Measurements from ENCODE around the gene GDPGP1.
"Not testable (repeated sequence)": the region's sequence is repeated elsewhere in the genome, so short reads cannot be mapped to it uniquely, and the experiment has no call there.

The GDPGP1 gene

DNA sequence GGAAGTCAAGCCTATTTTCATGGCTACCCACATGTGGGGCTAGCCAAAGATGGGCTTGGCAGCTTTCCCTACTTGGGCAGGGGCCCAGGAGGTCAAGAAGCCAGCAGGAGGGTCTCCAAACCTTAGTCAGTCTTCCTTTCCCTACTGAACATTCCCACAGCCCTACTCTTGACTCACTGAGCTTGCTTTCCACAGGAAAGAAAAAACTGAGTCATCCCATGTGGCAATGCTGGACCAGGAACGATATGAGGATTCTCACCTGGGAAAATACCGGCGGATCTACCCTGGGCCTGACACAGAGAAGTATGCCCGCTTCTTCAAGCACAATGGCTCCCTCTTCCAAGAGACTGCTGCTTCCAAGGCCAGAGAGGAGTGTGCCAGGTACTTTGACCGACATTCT is 27.8 kb downstream of the GDPGP1 start:
- no peak for DNase-seq (ENCODE audit: low read depth)

DNA sequence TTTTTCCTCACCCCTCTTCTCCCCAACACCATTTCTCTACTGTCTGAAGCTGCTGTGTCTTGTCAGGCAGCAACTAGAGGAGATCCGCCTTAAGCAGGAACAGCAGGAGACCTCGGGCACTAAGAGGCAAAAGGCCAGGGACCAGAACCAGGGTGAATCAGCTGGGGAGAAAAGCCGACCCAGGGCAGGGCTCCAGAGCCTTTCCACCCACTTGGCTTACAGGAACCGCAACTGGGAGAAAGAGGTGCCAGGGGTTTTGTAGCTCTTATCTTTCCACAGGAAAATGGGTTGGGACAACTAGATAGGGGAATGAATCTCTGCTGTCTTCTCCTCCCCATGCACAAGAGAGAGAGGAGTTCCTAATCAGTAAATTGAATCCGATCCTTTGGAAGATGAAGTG is 28.4 kb downstream of the GDPGP1 start:
- DNase-seq (ENCODE audit: low read depth) = no peak

DNA sequence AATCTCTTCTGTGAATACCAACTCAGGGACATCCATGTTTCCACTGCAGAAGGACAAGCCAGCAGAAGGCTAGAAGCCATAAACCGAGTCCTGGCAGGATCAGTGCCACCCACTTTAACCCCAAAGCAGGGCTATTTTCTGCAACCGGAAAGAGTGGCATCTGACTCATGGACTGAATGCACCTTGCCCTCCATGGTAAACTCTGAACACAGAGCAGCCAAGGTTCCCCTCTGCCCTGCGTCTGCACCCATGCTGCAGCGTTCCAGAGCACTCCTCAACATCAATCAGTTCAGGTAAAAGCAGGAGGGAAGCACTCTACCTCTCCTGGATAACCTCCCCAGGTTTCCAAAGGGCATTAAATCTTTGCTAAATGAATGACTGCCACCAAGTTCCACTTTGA is 30.7 kb downstream of the GDPGP1 start:
- DNase-seq (ENCODE audit: low read depth) = no peak

DNA sequence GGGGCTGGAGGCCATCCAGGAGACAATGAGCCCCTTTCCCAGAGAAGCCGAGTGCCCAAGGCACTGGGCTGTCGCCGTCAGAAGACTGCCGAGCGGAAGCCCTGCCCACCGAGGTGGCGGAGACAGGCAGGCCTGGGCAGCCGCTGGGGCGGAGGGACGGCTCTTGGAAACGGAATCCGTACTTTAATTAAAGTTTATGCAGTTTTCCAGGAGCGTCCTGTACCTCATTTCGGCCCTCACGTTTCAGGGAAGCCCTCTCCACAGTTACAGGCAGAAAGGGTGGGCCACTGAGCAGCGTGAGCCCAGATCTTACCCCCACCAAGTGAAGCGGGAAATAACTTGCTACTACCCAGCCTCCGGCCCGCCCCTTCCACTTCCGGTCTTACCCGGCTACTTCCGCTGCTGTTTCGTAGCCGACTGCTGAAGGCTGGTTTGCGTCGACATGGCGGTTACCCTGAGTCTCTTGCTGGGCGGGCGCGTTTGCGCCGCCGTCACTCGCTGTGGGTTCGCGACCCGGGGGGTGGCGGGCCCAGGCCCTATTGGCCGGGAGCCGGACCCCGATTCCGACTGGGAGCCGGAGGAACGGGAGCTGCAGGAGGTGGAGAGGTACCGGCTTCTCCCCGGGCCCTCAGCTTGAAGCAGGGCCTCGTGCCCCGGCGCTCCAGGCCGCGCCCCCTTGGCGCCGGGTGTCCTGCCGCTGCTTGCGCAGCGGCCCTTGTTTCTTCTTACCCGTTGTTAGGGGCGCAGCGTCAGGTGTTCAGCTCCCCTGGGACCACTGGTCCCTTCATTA is 31.5 kb downstream of the GDPGP1 start, which contains the start of gene NGRN:
Gene NGRN (plus strand): TSS at position 402 of the 790 bp plus-strand sequence. CDS start 41 bp downstream, at position 443.
- DNase-seq (ENCODE audit: low read depth) = peak; percentile 85

DNA sequence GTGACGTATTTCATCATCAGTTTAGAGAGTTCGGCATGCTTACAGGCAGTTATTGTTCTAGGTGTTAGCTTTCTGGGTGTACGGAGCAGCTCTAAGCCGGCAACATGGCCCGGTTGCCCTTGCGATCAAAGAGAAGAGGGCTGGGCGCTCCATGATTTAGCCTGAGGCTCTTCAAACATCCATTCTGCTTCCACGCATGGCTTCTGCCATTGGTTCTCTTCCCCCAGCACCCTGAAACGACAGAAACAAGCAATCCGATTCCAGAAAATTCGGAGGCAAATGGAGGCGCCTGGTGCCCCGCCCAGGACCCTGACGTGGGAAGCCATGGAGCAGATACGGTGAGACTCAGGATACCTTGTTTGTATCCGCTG is 32.0 kb downstream of the GDPGP1 start:
- DNase-seq (ENCODE audit: low read depth) = peak; percentile 19

DNA sequence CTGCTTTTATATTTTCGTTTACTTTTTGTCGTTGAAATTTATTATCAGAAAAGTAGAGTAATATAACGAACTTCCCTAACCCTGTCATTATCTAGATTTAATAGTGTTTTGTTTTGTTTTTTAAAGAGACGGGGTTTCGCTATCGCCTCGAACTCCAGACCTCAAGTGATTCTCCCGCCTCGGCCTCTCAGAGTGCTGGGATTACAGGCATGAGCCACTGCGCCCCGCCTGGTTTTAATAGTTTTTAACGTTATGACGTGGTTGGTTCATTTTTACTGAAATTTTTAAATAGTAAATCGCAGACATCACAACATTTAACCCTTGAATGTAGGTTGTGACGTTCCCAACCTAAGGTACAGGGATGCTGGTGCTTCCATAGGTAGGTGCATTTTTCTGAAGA is 32.5 kb downstream of the GDPGP1 start:
- no peak for DNase-seq (ENCODE audit: low read depth)

DNA sequence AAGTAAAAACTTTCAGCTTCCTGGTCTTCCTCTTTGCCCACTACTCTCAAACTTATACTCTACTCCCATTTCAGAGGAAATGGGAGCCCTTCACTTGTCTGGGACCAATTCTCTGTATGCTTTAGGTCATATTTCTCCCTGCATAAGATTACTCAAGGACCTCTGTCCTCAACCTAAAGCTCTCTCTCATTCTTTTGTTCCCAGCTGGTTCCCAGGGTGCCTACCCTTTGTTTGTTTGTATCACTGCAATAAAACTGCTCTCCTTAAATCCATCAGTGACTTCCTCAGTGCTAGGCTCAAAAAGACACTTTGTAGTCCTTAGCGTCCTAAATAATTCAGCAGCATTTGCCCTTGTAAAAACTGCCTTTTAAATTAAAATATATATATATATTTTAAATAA is 34.4 kb downstream of the GDPGP1 start:
- no peak for DNase-seq (ENCODE audit: low read depth)

DNA sequence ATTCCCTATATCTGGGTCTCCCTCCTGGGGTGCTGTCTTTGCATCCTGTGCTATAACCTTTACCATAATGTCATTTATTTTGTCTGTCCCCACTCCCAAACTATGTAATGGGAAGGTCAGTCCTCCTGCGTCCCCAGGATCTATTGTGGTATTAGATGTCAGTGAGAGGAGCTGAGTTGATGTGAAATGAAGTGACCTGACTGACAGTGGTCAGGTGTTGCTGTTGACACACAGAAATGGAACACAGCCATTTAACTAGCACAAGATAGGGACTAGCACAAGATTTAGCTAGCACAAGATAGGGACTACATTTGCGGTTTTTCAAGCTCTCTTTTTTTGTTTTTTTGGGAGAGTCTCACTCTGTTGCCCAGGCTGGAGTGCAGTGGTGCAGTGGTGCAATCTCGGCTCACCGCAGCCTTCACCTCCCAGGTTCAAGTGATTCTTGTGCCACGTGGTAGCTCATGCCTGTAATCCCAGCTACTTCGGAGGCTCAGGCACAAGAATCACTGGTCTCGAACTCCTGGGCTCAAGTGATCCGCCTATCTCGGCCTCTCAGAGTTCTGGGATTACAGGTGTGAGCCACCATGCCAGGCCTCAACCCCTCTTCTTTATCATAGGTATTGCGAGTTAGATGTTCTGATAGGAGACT is 36.6 kb downstream of the GDPGP1 start:
- DNase-seq (ENCODE audit: low read depth) = no peak

DNA sequence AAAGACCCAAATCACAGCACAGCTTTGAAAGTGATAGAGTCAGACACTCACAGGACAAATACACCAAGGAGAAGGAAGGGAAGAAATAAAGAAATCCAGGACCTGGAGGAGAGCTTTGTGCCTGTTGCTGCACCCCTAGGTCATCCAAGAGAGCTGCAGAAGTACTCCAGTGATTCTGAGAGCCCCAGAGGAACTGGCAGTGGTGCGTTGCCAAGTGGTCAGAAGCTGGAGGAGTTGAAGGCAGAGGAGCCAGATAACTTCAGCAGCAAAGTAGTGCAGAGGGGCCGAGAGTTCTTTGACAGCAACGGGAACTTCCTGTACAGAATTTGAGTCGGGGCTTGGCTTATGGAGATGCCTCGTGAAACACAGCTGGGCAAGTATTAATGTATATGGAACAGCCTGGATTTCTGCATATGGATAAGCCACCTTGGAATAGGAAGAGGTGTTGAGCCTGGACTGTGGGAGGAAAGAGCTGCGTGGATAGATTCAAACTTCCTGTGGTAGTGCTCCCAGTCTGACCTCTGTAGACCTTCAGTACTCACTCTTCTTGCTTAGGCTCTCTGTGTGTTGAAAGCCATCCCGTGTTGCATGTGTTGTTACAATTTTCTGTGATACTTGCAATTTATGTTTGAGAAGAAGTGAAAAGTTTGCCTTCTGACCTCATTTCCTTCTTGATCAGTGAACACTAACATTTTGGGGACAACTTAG is 37.6 kb downstream of the GDPGP1 start:
- no peak for DNase-seq (ENCODE audit: low read depth)

DNA sequence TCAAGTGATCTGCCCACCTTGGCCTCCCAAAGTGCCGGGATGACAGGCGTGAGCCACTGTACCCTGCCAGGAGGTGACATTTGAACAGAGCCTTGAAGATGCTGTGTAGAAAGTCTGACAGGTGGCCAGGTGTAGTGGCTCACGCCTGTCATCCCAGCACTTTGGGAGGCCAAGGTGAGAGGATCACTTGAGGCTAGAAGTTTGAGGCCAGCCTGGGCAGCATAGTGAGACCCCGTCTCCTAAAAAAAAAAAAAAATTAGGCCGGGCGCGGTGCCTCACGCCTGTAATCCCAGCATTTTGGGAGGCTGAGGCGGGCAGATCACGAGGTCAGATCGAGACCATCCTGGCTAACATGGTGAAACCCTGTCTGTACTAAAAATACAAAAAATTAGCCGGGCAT is 44.5 kb downstream of the GDPGP1 start:
- not testable (repeated sequence) for DNase-seq (ENCODE audit: low read depth)

DNA sequence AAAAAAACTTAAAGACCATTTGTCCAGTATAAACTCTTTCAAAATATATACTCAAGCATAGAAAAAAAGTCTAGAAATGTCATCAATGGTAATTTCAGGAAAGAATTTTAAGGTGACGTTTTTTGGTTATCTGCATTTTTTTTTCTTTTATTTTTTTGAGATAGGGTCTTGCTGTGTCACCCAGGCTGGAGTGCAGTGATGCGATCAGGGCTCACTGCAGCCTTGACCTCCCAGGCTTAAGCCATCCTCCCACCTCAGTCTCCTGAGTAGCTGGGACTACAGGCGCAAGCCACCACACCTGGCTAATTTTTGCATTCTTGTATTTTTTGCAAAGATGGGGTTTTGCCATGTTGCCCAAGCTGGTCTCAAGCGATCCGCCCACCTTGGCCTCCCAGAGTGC is 46.7 kb downstream of the GDPGP1 start:
- not testable (repeated sequence) for DNase-seq (ENCODE audit: low read depth)

DNA sequence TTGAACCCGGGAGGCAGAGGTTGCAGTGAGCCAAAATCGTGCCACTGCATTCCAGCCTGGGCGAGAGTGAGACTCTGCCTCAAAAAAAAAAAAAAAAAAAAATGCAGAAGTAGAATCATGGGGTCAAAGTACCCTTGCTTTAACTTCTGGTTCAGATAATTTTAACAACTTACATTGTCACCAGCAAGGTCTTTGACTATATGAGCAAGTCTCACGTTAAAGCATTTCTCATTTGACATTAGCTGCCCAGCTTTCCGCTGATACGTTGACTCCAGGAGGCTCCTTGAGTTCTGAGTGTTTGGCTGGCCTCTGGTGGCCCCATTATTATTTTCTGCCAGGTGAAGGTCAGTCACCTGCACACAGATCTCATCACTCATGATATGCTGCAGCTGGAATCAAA is 47.6 kb downstream of the GDPGP1 start:
- DNase-seq (ENCODE audit: low read depth) = not testable (repeated sequence)

DNA sequence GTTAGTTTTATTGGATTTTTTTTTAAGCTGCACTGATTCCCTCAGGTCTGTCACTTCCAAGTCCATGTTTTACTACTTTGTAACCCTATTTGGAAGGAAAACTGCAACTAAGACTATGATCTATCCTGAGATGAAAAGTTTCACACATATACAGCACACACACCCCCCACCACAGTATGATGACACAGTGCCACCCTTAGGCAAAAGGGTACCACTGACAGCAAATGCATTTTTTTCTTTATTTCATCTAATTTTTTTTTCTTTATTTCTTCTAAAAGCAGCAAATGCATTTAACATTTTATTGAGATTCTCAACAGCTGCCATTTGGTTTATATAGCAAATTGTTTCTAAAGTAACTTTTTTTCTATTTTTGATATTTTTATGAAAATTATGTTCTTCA is 52.7 kb downstream of the GDPGP1 start:
- no peak for DNase-seq (ENCODE audit: low read depth)

DNA sequence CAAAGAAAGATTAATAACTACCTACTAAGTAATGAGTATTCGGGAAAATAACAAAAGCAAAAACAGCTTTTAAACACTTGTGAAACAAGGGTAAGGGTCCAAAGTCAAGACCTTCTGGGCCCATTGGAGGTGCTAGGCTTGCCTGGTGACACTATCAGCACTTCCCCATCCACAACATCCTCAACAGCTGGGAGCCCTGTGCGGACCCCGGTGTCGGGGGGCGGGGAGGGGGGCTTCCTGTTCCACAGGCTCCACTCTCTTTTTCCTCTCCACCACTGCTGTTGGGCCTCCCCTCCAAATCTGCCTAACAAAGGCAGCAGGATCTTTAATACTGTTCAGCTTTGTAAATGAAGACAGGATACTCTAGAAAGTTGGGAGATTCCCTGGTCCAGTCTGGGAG is 53.1 kb downstream of the GDPGP1 start:
- DNase-seq (ENCODE audit: low read depth) = no peak

DNA sequence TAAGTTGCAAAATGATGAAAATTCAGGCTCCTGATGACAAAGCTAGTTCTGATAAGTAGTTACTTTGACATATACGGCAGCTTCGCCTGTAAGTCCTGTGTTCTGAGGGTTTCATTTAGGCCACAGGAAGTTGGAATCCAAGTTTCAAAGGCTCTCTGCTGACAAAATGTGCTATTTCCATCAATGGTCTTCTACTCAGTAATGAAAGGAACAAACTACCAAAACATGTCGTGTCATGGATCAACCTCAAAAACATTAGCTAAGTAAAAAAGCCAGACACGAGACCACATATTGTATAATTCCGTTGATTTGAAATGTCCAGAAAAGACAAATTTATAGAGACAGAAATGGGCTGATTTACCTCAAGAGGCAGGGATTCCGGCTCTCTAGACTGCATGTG is 53.9 kb downstream of the GDPGP1 start:
- DNase-seq (ENCODE audit: low read depth) = no peak

DNA sequence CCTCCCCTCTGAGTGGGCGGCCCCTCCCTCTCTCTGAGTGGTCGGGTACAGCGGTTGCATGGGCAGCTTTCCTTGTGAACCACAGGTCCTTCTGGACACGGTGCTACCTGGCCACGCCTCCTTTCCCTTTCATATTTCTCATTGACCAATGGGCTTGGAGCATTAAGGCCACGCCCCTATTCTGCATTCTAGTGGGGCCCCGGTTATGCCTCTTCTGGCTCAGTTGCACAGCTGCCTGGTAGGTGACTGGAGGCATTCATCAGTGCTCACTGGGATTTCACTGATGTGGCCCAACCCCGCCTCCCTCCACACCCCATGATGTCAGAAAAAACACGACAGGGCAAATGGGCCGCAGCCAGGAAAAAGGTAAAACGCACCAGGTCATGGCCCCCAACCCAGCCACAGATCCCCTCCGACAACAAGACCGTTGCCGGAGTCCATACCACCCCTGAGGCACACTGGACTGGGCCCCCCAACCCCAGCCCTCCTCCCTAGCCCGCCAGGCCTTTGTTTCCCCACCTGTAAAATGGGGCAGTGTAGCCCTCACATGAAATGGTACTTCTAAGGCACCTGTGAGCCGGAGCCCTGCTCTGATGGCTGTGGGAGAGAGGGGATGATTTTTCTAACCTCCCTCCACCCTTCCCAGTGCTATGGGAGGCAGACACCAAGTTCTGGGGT is 57.8 kb downstream of the GDPGP1 start:
- no peak for DNase-seq (ENCODE audit: low read depth)

DNA sequence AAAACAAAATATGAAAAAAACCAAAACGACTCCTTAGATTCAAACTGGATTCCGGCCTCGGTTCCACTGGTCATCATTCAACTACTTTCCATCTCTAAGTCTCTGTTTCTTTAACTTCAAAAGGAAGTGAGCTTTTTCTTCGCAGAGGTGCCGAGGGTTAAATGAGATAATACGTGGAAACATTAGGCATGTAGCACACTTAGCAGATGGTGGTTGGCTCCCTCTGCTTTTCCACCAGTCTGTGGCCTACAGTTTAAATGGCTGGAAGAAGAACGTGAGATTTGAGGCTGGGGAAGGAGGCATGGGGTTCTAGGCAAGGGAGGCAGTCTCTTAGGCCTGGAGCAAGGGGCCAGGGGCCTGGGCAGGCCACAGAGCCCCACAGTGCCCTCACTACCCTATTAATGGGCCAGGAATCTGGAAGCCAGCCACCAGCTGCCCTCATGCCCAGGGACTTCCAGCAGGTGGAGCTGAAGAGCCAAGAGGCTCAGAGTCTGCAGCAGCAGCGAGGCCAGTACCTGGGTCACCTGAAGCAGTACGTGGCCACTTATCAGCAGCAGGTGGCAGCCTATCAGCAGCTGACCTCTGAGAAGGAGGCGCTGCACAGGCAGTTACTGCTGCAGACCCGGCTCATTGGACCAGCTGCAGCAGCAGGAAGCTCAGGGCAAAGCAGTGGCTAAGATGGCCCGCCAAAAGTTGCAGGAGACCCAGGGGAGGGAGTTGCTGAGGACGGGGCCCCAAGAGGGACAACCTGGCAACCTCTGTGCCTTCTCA is 59.2 kb downstream of the GDPGP1 start:
- peak; percentile 25 for DNase-seq (ENCODE audit: low read depth)

DNA sequence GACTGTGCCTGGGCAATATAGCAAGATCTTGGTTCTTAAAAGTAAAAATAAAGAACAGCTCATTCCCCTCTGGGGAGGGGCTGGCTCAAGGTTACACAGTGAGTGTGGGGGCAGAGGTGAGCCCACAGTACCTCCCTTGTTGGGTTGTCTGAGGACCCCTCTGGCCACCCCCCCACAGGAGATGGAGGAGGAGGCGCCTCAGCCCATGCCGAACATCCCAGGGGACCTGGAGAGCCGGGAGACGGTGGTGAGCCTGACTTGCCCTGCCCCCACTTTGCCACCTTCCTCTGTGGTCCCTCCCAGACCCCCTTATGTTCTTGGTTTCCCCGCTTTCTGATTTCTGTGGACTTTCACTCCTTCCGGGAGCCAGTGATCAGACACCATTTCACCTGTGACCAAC is 60.1 kb downstream of the GDPGP1 start:
- no peak for DNase-seq (ENCODE audit: low read depth)

DNA sequence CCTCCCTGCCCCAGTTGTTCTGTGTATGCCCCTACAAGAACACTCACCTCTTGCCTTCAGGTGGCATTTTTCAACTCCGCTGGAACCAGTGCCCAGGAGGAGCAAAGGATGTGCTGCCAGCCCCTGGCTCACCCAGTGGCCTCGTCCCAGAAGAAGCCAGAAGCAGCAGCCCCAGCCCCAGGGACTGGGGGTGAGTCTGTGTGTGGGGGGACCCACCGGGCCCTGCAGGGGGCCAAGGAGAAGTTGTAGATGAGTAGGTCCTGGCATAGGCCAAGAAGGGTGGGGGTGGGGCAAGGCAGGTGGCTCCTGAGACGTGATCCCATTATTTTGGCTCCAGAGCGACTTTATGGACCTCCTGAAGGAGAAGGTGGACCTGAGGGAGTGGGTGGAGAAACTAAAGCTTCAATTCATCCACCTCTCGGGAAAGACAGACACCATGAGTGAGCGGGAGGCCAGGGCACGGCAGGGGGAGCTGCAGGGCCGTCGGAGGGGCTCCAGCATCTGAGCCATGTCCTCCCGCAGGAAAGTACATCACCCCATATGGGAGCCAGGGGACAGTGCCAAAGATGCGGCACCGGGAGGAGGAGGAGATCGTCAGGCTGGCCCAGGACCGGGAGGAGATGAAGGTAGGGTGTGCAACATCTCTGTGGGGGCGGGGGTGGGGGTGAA is 60.7 kb downstream of the GDPGP1 start:
- no peak for DNase-seq (ENCODE audit: low read depth)

DNA sequence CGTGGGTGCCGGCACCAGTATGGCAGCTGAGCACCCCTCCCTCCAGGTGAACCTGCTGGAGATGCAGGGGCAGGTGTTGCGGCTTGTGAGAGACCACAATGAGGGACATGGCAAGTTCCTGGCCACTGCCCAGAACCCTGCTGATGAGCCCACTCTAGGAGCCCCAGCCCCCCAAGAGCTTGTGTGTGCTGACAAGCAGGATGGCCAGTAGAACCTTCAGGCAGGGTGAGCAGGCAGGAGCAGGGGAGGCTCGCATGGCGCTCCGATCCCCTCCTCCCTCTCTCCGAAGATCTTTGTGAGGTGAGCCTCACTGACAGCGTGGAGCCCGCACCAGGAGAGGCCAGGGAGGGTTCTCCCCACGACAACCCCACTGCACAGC is 61.2 kb downstream of the GDPGP1 start:
- no peak for DNase-seq (ENCODE audit: low read depth)
